Right lobe of liver (tissue), 6 donors: Measurements from ENCODE around the gene B3GLCT. TPM values are rescaled to one million over a fixed set of nuclear protein-coding genes. Genes with fewer than 3 reads are reported as not detected.
"Not testable (repeated sequence)": the region's sequence is repeated elsewhere in the genome, so short reads cannot be mapped to it uniquely, and the experiment has no call there.

Experiments
- ATAC-seq, 4 donors: fragments of 200-7000 bp; cut with Tn5 transposase; one replicate each; pipeline ENCODE4 v1.9.1; 2020; ENCODE audit warnings: mild to moderate bottlenecking in 4 of 4, moderate library complexity in 4 of 4
- DNase-seq, 3 donors: peaks; one replicate each; pipeline ENCODE4 v3.0.0-alpha.2; 2020
- H3K27ac ChIP-seq, 3 donors: fragments of 200-600 bp; one replicate each; pipeline ENCODE4 v1.8.0; 2022
- H3K27me3 ChIP-seq, 2 donors: fragments of 200-600 bp; one replicate each; pipeline ENCODE4 v1.8.0; 2022
- H3K36me3 ChIP-seq, 4 donors: fragments of 200-600 bp; sonication (generic) in 1 of 4; one replicate each; pipeline versions ENCODE4 v1.5.1 to v1.8.0; 2017 to 2022; ENCODE audit warnings: control low read depth in 1 of 4
- H3K4me1 ChIP-seq, 4 donors: fragments of 200-600 bp; sonication (generic) in 1 of 4; one replicate each; pipeline versions ENCODE4 v1.5.1 to v1.8.0; 2017 to 2022; ENCODE audit warnings: control low read depth in 1 of 4
- H3K4me3 ChIP-seq, 3 donors: fragments of 200-600 bp; one replicate each; pipeline ENCODE4 v1.8.0; 2022
- H3K9me3 ChIP-seq, 4 donors: fragments of 200-600 bp; sonication (generic) in 1 of 4; one replicate each; pipeline versions ENCODE4 v1.5.1 to v1.8.0; 2017 to 2022; ENCODE audit warnings: control low read depth in 1 of 4
- POLR2A ChIP-seq: fragments of 450-650 bp; IDR thresholded peaks from one replicate; pipeline ENCODE4 v1.6.1; 2017; ENCODE audit warnings: antibody characterized with exemption, mild to moderate bottlenecking
- WGBS: methylation state at CpG from one replicate; pipeline ENCODE4 v1.1.6; 2018; ENCODE audit warnings: low coverage, low lambda C conversion rate; ENCODE audit not compliant: insufficient coverage; ENCODE audit errors: missing lambda C conversion rate; 5-methylcytosine and 5-hydroxymethylcytosine counted together
- intact Hi-C, 2 donors: fragments of 100-400 bp; cut with DNase I; formaldehyde crosslinking; loops; one replicate each; pipeline versions ENCODE4 v1.11.2 to v1.14.1; 2022
- total RNA-seq, 6 experiments: library from RNA; depleted of rRNA in 2 of 6; stranded (reverse); fragments of >200 nt in 2 of 6; fragmentation: NEBNext Ultra II Directional in 3 of 6; extraction: Animal tissue kit (Norgen Biotek cat#: 25700) in 3 of 6; gene quantifications; one replicate each; pipeline versions ENCODE4 v1.1.0 to v1.2.4, GENCODE V29; 2016 to 2023
- TF ChIP-seq, protein P1 (sequence below), 4 donors: fragments of 200-600 bp in 3 of 4; fragments of 450-650 bp in 1 of 4; IDR thresholded peaks; one replicate each; pipeline versions ENCODE4 v1.5.1 to v1.8.0; 2016 to 2022; ENCODE audit warnings: antibody characterized with exemption in 4 of 4, mild to moderate bottlenecking in 2 of 4
- donor health status: DM: no; HTN: yes; CAD: no.
- donor health status: DM: no; HTN: no; CAD: no.
- donor health status: DM: no; HTN: no; CAD: no.
- donor health status: DM: no; HTN: yes; CAD: no.
- donor health status: DM: no; HTN: yes; CAD: no.

B3GLCT gene
- total RNA-seq, 6 experiments from 2014 or later, result 2.7 to 3.6 (median 3.0) TPM

GRCh38 chr13:31330236-31330635 is 130.5 kb downstream of the B3GLCT start:
- no peaks in the 10 kb centered on the region for H3K36me3 ChIP-seq
- WGBS, result 94% methylated on average over 1 of the region's 1 CpG
- ATAC-seq (no peak), DNase-seq (no peak)
- intact Hi-C loops, result no loop called here
- H3K9me3 ChIP-seq, result no peaks in the 10 kb centered on the region
- no peak for TF ChIP-seq POLR2A
- H3K27ac ChIP-seq, result no peak overlapping the region
- no peak overlapping the region for H3K4me3 ChIP-seq
- H3K4me1 ChIP-seq, result no peaks in the 10 kb centered on the region
- no peaks in the 10 kb centered on the region for H3K27me3 ChIP-seq

- DNase-seq (no peak), ATAC-seq (no peak)
- Histone ChIP-seq H3K4me1 (no peaks in the 10 kb centered on the region), H3K9me3 (no peaks in the 10 kb centered on the region), H3K36me3 (no peaks in the 10 kb centered on the region), H3K27ac (no peak overlapping the region), H3K4me3 (no peak overlapping the region), H3K27me3 (no peaks in the 10 kb centered on the region)
- TF ChIP-seq, protein P1, sequence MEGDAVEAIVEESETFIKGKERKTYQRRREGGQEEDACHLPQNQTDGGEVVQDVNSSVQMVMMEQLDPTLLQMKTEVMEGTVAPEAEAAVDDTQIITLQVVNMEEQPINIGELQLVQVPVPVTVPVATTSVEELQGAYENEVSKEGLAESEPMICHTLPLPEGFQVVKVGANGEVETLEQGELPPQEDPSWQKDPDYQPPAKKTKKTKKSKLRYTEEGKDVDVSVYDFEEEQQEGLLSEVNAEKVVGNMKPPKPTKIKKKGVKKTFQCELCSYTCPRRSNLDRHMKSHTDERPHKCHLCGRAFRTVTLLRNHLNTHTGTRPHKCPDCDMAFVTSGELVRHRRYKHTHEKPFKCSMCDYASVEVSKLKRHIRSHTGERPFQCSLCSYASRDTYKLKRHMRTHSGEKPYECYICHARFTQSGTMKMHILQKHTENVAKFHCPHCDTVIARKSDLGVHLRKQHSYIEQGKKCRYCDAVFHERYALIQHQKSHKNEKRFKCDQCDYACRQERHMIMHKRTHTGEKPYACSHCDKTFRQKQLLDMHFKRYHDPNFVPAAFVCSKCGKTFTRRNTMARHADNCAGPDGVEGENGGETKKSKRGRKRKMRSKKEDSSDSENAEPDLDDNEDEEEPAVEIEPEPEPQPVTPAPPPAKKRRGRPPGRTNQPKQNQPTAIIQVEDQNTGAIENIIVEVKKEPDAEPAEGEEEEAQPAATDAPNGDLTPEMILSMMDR (IDR thresholded peaks at IDR 0.05), result no peak
- TF ChIP-seq POLR2A, result no peak
- intact Hi-C loops, result no loop called here
- whole genome bisulfite sequencing, result 81% methylated on average over 3 of the region's 4 CpGs
These were observed 131.3 kb downstream of the B3GLCT start for GRCh38 chr13:31331068-31331467.

- H3K27me3 ChIP-seq, result no peaks in the 10 kb centered on the region
- intact Hi-C loops, result no loop called here
- no peaks in the 10 kb centered on the region for H3K4me1 ChIP-seq
- no CpG with 5 or more reads among the region's 1 CpG for WGBS
- H3K4me3 ChIP-seq, result no peak overlapping the region
- H3K9me3 ChIP-seq, result no peaks in the 10 kb centered on the region
- H3K27ac ChIP-seq, result no peak overlapping the region
- H3K36me3 ChIP-seq, result no peaks in the 10 kb centered on the region
- DNase-seq (no peak), ATAC-seq (no peak)
- TF ChIP-seq, protein P1 (IDR thresholded peaks at IDR 0.05), result no peak
- no peak for TF ChIP-seq POLR2A
These were observed 134.8 kb downstream of the B3GLCT start for GRCh38 chr13:31334547-31334946.

DNA sequence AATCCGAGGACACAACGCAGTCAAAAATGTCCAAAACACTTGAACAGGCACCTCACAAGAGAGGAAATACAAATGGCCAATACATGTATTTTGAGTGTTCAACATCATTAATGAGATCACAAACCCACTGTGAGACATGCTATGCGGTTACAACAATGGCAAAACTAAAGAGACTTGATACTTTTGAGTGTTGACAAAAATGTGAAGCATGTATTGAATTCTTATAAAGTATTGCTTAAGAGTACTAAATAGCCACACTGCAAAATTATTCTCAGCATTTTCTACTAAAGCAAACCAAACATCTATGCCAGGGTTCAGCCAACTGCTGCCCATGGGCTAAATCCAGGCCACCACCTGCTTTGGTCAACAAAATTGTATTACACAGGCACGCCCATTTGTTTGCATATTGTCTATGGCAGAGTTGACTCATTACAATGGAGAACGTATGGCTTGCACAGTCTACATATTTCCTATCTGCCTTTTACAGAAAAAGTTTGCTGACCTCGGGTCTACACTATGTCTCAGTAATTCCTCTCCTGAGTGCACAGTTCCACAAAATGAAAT is 135.3 kb downstream of the B3GLCT start:
- no peaks in the 10 kb centered on the region for H3K9me3 ChIP-seq
- intact Hi-C loops, result no loop called here
- H3K27me3 ChIP-seq, result no peaks in the 10 kb centered on the region
- DNase-seq (no peak), ATAC-seq (no peak)
- H3K4me3 ChIP-seq, result no peak overlapping the region
- H3K36me3 ChIP-seq, result no peaks in the 10 kb centered on the region
- 58% methylated on average over 6 of the region's 6 CpGs for WGBS
- H3K27ac ChIP-seq, result no peak overlapping the region
- no peaks in the 10 kb centered on the region for H3K4me1 ChIP-seq
- TF ChIP-seq POLR2A, result no peak
- TF ChIP-seq, protein P1 (IDR thresholded peaks at IDR 0.05), result no peak

DNA sequence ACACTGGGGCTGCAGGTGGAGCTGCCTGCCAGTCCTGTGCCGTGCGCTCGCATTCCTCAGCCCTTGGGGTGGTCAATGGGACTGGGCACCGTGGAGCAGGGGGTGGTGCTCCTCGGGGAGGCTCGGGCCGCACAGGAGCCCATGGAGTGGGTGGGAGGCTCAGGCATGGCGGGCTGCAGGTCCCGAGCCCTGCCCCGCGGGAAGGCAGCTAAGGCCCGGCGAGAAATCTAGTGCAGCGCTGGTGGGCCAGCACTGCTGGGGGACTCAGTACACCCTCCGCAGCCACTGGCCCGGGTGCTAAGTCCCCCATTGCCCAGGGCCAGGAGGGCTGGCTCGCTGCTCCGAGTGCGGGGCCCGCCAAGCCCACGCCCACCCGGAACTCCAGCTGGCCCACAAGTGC is 139.8 kb downstream of the B3GLCT start:
- H3K4me3 ChIP-seq, ATAC-seq, DNase-seq, H3K36me3 ChIP-seq, H3K27me3 ChIP-seq, H3K9me3 ChIP-seq, H3K27ac ChIP-seq, intact Hi-C loops, H3K4me1 ChIP-seq: not testable (repeated sequence)
- whole genome bisulfite sequencing, result no CpG with 5 or more reads among the region's 22 CpGs

DNA sequence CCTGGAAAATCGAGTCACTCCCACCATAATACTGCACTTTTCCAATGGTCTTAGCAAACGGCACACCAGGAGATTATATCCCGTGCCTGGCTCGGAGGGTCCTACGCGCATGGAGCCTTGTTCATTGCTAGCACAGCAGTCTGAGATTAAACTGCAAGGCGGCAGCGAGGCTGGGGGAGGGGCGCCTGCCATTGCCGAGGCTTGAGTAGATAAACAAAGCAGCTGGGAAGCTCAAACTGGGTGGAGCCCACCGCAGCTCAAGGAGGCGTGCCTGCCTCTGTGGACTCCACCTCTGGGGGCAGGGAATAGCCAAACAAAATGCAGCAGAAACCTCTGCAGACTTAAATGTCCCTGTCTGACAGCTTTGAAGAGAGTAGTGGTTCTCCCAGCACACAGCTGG is 141.1 kb downstream of the B3GLCT start:
- 81% methylated on average over 11 of the region's 12 CpGs for WGBS

More for the DNA sequence above, 141.1 kb downstream of the B3GLCT start:
- H3K36me3 ChIP-seq, intact Hi-C loops, DNase-seq, ATAC-seq, H3K9me3 ChIP-seq, H3K4me1 ChIP-seq, H3K27me3 ChIP-seq, H3K4me3 ChIP-seq, H3K27ac ChIP-seq: not testable (repeated sequence)
